HL-60/S4 (cell line): ENCODE data around the gene TMIGD1.

Source experiments
- in situ Hi-C: fragments of 300-500 bp; cut with MboI; formaldehyde crosslinking; loops from 2 replicates; pipeline ENCODE4 v1.14.3; 2022; ENCODE audit warnings: low sequenced_read_pairs

The TMIGD1 gene

GRCh38 chr17:30336369-30337171, 2.7 kb upstream of the TMIGD1 start:
- in situ Hi-C loops: loop anchor here (10.0 to 25.0 kb wide), 2 partner anchors 232 to 376 kb away; no protein-coding TSS in a partner anchor

- in situ Hi-C loops: loop anchor here (10.0 to 25.0 kb wide), 2 partner anchors 230 to 378 kb away; no protein-coding TSS in a partner anchor
These were observed 564 bp upstream of the TMIGD1 start for GRCh38 chr17:30334421-30334820.

GRCh38 chr17:30332057-30332542, 1.8 kb downstream of the TMIGD1 start:
- in situ Hi-C loops: loop anchor here (10.0 to 25.0 kb wide), 2 partner anchors 227 to 380 kb away; no protein-coding TSS in a partner anchor

DNA sequence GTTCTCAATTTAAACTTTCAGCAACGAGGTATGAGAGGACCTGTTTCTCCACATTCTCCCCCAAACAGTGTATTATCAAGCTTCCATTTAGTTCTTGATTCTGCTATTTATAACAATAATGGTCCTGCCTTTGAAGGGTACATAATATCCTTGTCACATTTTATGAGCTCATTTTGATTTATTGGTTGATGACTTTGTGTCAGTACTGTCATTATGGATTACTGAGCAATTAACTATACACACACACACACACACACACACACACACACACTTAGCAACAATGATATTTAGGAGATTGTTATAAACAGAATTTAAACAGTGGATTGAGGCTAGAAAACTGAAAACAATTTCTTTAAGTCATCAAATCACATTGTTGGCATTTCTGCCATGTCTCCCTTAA, 7.0 kb downstream of the TMIGD1 start:
- in situ Hi-C loops: loop anchor here (25.0 kb wide), 1 partner anchor 385 kb away; no protein-coding TSS in a partner anchor

- in situ Hi-C loops: loop anchor here (25.0 kb wide), 1 partner anchor 388 kb away; no protein-coding TSS in a partner anchor
These were observed 9.1 kb downstream of the TMIGD1 start for GRCh38 chr17:30324723-30325122.

- in situ Hi-C loops: no loop called here
These were observed 9.9 kb downstream of the TMIGD1 start for GRCh38 chr17:30323895-30324319.

DNA sequence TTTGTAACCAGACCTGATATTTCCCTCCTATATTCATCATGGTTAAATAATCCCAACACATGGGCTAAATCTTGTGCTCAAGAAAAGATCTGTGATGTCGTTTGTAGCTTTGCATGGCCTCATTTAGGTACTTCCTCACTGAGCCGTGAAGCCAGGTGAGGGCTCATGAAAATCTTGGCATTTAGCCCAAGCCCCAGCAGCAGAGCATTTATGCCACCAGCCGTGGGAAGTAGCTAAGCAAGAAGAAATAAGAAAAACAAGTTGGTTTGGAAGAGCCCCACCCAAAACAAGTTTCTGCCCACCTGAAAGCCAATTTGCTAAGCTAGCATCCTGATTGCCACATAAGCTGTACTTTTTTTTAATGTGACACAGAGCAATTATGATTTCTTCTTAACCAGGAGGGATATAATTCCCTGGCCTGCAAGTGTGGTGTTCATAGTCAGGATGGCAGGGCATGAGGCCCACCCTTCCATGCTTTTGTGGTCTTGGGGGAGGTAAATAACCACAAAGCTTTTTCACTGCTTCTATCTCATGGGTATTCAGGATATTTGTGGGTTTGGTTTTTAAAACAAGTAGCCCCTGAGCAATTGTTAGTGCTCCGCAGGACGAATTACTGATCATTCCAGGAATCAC, 10.5 kb downstream of the TMIGD1 start:
- in situ Hi-C loops: no loop called here

- in situ Hi-C loops: no loop called here
These were observed 12.5 kb downstream of the TMIGD1 start for GRCh38 chr17:30321314-30321713.

DNA sequence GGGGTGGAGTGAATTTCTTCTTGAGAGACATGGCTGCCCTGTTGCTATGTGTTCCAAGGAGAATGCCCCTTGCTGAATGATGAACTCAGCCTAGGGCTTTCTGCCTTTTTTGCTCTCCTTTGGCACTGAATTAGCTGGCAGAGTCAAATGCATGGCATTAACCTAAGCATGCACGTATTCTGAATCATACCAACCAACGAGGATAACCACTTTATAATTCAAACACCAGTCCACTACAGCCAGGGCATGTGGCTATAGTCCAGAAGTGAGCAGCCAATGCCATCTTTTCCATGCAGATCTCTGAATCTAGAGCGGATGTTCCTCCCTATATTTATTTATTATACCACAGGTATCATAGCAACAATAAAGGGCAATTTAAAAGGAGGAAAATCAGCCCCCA, 15.7 kb downstream of the TMIGD1 start:
- in situ Hi-C loops: no loop called here

GRCh38 chr17:30316736-30317135, 17.1 kb downstream of the TMIGD1 start:
- in situ Hi-C loops: no loop called here

DNA sequence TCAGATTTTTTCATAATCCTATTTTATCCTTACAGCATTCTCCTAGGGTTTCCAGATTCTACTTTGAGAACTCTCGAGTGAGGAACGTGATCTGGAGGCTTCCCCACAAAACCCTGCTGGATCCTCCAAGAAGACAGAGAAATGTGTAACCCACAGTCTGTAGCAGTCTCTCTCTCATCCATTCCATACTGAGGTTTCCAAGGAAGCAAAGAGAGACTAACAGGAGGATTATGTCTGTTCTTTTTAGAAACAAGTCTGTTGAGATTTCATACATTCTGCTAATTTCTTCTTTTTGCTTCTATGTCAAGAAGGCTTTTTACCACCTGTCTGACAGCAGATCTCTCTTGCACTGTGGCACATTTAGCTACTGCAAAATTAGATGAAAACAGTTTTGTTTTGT, 18.8 kb downstream of the TMIGD1 start:
- in situ Hi-C loops: no loop called here

DNA sequence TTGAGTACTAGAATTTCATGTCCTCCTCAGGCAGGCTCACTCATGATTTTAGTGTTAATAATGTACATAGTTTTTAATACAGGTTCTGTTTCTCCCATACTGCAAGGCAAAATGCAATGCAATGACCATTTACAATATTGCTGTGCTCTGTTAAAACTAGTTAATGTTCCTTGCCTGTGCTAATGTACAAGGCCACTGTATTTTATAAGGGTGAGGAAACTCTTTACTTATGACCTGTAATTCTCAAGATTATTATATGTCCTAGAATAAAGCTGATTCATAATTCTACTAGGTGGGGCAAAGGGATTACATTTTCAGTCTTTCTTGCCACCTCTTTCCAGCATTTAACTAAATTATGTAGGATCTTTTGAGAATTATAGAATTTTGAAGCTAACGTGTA, 19.4 kb downstream of the TMIGD1 start:
- in situ Hi-C loops: no loop called here

- in situ Hi-C loops: no loop called here
These were observed 21.6 kb downstream of the TMIGD1 start for GRCh38 chr17:30312226-30312625.

- in situ Hi-C loops: no loop called here
These were observed 23.3 kb downstream of the TMIGD1 start for GRCh38 chr17:30310562-30310961.

- in situ Hi-C loops: no loop called here
These were observed 24.3 kb downstream of the TMIGD1 start for GRCh38 chr17:30309591-30309990.

GRCh38 chr17:30308406-30308805, 25.5 kb downstream of the TMIGD1 start:
- in situ Hi-C loops: no loop called here

DNA sequence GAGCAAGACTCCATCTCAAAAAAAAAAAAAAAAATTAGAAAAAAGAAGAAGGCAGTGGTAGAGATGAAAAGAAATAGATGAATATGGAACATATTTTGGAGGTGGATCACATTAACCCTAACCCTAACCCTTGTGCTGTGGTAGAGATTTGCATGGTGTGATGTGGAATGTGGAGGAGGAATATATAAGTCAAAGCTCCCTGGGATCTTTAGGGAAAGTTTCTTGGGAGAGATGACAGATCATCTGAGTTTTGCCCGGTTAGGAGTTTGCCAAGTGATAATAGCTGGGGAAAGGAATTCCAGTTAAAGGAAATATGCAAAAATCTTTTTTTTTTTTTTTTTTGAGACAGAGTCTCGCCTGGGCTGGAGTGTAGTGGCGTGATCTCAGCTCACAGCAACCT, 29.1 kb downstream of the TMIGD1 start:
- in situ Hi-C loops: no loop called here

DNA sequence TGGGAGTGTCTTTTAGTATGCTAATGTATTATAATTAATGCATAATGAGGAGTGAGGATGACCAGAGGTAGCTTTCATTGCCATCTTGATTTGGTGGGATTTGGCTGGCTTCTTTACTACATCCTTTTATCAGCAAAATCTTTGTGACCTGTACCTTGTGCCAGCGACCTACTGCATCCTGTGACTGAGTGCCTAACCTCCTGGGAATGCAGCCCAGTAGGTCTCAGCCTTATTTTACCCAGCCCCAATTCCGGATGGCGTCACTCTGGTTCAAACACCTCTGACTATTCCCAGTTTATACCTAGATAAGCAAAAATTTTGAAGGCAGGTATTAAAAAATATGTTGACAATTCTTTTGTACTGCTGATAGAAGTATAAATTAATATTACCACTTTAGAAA, 31.6 kb downstream of the TMIGD1 start:
- in situ Hi-C loops: no loop called here

GRCh38 chr17:30300818-30301217, 33.0 kb downstream of the TMIGD1 start:
- in situ Hi-C loops: no loop called here

DNA sequence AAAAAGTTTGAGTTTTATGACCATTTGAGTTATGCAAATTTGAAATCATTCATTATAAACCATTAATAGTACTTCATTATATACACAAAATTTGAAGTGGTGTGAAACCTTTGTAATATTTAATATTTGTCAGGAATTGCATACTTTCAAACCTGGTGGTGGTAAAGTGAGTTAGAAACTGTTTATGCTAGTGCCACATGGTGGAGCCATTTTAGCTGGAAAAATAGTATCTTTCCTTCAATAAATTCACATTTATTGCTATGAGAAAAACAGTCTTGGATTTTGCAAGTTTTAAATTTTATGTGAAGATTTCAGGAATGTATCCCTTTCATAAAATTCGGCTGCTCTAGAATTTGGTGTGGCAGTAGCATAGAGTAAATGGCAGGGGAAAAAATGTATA, 34.9 kb downstream of the TMIGD1 start:
- in situ Hi-C loops: no loop called here

DNA sequence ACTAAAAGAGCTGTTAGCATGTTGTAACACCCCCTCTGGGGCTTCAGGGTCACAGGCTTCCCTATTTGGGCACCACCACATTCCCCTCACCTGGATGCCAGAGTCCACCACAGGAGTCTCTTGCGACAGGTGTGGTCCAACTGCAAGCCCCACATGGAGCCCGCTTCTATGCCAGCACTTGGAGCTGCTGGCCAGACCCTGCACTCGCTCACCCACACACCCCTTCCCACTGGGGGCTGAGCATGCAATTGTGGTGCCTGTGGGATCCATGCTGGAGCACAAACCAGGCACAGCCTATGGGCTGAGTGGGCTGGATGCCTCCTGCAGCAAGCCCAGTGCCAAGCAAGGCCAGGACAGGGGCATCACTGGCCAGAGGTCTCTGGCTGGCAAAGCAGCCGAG, 36.1 kb downstream of the TMIGD1 start:
- in situ Hi-C loops: no loop called here

GRCh38 chr17:30296499-30297080, 37.3 kb downstream of the TMIGD1 start:
- in situ Hi-C loops: no loop called here
